ENCODE measurements around the gene PLRG1.

Gene PLRG1

GRCh38 chr4:154485127-154485773, 65.0 kb downstream of the PLRG1 start:
- DNase-seq (ENCODE audit: low read depth, low spot score), result no peak
- no peak overlapping the region for H3K27ac ChIP-seq

All from epithelial cell of prostate (primary cell).